GM21529 (cell line): ENCODE data around the gene IFT57.
"Not testable (repeated sequence)": the region's sequence is repeated elsewhere in the genome, so short reads cannot be mapped to it uniquely, and the experiment has no call there.

ENCODE experiments used
- ATAC-seq: cut with Tn5 transposase; IDR thresholded peaks from one replicate; pipeline ENCODE4 v1.9.1; 2021; ENCODE audit not compliant: unreplicated experiment

Gene IFT57, protein sequence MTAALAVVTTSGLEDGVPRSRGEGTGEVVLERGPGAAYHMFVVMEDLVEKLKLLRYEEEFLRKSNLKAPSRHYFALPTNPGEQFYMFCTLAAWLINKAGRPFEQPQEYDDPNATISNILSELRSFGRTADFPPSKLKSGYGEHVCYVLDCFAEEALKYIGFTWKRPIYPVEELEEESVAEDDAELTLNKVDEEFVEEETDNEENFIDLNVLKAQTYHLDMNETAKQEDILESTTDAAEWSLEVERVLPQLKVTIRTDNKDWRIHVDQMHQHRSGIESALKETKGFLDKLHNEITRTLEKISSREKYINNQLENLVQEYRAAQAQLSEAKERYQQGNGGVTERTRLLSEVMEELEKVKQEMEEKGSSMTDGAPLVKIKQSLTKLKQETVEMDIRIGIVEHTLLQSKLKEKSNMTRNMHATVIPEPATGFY

DNA sequence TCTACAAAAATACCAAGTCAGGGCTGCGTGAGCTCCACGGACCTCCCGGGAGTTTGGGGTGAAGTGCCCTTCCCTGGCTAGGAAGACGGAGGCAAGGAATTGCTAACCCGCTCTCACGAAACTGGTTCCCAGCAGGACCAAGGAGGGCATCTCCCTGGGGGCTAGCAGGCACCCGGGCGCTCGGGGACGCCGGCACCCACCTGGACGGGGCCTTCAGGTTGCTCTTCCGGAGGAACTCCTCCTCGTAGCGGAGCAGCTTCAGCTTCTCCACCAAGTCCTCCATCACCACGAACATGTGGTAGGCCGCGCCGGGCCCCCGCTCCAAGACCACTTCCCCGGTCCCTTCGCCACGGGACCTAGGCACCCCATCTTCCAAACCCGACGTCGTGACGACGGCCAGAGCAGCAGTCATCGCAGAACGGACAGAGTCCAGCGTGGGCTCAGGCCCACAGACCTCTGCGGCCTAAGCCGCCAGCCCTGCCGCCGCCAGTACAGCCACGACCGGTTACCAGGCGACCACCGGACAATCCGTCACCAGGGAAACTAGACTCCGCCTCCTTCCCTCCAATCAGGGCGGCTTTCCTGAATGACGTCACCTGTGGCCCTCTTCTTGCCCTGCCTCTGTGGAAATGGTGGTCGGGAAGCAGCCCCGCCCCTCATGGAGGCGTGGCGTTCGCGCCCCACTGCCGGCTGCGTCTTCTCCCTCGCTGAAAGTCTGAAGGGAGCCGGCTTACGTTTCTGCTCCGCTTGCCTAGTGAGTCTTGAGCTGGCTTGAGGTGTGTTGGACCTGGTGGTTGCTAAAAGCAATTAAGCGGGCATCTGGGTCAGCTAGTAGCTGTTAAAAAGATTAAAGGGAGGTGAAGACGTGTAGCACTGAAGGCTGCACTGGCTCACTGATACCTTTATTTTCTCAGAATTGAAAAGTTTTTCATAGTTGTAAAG, at the start of gene IFT57:
IFT57 (minus strand) TSS at position 514 of the 942 bp plus-strand sequence; CDS start at position 412, 102 bp downstream.
- peak; percentile 93 for ATAC-seq

DNA sequence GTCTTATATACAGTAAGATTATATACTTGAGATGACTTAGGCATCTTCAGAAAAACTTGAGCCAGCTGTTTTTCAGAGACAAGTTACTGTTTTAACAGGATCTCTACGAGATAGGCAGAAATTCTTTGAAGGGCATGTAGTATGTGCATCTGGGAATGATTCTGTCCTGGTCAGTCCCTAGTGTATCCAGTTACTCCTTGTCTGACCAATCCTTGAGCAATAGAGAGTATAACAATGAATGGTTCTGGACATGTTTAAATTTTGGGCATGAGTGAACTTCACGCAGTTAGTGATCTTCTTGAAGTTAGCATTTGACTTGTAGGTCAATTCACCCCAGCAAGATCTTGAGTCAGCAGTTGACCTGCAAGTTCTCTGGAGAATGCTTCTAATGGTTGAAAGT, 49.4 kb upstream of the IFT57 start:
- no peak for ATAC-seq

DNA sequence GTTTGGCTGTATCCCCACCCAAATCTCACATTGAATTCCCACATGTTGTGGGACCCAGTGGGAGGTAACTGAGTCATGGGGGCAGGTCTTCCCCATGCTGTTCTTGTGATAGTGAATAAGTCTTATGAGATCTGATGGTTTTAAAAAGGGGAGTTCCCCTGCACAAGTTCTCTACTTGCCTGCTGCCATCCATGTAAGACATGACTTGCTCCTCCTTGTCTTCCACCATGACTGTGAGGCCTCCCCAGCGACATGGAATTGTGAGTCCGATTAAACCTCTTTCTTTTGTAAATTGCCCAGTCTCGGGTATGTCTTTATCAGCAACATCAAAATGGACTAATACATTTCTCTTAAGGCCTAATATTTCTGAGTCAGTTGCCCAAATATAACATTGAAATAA, 46.0 kb upstream of the IFT57 start:
- not testable (repeated sequence) for ATAC-seq

DNA sequence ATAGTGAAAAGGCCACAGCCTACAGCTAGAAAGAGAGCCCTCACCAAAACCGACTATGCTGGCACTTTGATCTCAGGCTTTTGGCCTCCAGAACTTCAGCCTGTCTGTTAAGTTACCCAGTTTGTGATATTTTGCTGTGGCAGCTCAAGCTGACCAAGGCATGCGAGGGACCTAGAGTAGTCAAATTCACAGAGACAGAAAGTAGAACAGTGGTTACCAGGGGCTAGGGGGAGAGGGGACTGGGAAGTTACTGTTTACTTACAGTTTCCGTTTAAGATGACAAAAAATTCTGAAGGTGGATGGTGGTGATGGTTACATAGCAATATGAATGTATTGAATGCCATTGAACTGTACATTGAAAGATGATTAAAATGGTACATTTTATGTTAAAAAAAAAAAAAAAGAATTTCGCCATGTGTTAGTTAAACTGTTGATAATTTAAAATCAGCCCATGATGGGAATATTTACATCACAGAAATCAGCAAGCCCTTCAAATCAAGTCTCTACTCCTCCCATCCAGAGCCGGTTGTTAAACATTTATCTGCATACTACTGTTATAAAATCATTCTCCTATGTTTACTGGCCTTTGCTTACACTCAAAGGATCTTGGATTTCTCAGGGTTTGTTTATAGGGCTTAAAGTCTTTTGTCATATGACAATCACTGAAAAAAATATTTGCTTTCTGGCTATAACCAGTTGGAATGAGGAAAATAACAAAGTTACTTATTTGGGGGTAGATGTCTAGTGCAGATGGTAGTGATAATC, 42.5 kb upstream of the IFT57 start:
- ATAC-seq = peak; percentile 81

DNA sequence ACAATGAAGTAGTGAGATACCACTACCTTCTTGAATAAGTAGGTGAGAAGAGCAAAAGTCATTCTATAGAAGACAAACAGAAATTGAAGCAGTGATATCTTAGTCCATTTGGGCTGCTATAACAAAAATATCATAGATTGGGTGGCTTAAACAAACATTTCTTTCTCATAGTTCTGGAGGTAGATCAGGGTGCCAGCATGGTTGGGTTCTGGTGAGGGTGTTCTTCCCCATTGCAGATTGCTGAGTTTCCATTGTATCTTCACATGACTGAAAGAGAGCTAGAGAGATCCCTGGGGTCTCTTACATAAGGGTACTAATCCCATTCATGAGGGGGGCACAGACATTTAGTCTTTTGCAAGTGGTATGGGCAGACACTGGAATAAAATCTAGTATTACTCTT, 32.9 kb upstream of the IFT57 start:
- ATAC-seq = no peak

DNA sequence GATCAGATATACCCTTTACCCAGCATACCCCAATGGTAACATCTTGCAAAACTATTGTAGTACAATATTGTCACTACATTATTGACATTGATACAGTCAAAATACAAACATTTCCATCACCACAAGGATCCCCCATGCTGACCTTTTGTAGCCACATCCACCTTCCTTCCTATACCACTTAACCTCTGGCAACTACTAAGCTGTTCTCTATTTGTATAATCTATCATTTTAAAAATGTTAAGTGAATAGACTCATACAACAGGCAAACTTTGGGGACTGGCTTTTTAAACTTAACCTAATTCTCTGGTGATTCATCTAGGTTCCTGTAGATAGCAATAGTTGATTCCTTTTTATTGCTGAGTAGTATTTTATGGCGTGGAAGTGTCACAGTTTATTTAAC, 29.6 kb upstream of the IFT57 start:
- no peak for ATAC-seq

DNA sequence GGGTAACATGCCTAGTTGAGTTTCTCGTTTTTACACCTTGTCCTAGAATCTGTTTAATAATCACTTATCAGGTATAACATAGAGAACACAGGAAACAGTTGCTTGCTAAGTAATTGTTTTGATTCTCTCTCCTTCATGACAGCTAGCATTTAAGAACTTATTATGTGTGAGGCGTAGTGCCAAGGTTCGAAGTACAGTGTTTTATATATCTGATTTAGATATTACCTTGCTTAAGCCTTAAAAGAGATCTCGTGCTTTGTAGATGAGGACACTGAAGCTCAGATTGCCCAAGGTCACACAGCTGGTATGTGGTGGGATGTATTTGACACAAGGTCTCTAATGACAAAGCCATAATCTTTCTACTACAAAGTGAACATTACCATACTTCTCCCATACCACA, 29.0 kb upstream of the IFT57 start:
- no peak for ATAC-seq

DNA sequence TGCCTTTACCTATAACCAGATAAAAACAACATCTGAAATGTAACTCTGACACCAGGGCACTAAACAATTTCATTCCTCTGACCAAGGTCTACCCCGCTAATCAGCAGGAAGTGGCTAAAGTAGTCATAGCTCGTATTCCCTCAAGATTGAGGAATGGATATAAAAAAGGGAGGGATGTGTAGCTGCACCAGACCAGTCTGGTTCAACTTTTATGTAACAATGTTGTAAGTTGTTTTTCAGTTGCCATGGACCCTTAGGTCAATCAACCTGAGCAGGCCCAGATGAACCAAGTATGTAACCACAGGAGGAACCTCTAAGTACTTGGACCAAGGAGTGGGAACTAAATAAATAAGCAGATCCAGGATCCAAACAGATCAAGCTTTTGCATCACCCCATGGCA, 28.4 kb upstream of the IFT57 start:
- ATAC-seq = no peak

DNA sequence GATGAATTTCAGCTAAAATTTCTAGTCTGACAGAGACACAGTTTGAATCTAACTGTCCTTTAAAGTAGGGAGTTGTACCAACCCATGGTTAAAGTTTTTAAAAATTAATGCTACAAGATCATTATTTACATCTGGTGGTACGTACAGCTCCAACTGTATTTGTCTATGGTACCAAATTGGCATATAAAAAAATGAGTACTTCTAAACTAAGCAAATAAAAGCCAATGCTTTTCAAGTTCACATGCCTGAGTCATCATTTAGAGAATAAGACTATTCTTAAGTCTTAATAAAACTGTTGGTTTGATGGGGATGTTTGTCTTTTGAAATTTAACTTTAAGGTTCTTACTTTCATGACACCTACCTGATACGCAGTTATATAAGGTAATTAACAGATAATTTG, 21.0 kb upstream of the IFT57 start:
- no peak for ATAC-seq

DNA sequence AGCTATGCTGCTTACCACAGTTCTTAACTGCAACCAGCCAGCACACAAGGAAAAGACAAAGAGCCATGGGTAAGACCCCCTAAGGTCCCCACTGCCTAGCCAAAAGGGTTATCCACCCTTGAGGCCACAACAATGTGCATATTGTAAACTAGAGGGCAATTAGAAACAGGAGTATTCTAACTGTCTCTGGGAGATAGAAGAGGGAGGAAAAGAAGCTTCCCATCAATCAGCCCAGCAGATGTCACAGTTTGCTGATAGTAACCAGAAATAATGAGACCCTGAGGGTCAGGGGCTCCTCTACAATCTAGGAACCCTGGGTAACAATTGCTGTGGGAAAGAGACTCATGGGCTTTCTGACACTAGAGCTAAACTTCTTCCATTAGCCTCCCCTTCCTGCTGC, 20.6 kb upstream of the IFT57 start:
- ATAC-seq = no peak

DNA sequence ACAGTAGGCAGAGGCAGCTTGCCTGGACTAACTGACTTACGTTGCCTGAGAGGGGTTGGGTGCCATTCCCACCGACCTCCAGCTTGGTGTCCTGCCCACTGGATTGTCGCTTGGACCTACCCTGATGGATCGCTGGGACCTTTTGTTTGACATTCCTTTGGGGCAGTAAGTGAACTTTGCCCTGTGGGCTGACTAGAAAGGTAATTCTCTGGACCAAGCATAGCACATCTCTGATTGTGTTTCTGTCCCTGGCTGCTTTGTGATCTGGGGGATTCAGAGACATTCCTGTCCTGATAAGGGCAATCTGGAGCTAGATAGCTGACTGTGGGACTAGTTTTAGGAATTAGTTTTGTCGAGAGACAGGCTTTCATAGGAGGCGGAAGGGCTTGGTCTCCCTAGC, 19.5 kb upstream of the IFT57 start:
- ATAC-seq = no peak

DNA sequence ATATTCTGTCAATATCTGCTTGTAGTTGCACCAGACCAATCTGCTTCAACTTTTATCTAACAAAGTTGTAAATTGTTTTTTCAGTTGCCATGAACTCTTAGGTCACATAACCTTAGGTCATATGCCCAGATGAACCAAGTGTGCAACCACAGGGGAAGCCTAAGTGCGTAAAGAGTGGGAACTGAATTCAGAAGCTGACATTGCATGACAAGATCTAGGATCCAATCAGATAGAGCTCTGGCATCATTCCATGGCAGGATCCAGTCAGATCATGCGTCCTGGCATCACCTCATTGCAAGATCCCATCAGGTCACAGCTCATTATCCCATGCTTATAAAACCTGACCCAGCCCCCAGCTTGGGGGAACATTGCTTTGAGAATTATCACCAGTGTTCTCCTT, 18.9 kb upstream of the IFT57 start:
- ATAC-seq = no peak

DNA sequence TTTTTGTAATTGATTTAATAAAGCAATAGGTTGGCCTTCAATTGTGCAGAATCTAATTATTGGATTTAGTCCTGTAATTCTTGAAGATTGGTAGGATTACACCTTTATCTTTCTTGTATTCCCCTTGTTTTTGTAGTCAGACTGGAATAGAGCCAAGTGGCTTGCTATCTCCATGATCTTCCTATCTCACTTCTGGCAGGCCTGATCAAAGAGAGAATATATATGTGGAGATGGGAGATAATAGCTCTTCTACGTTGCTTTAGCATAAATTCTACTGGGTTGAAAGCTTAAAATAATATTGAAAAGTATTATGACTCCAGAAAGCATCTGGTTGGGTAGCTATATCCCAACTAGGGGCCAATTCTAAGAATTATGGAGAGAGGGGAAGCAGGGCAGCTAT, 16.9 kb upstream of the IFT57 start:
- no peak for ATAC-seq

DNA sequence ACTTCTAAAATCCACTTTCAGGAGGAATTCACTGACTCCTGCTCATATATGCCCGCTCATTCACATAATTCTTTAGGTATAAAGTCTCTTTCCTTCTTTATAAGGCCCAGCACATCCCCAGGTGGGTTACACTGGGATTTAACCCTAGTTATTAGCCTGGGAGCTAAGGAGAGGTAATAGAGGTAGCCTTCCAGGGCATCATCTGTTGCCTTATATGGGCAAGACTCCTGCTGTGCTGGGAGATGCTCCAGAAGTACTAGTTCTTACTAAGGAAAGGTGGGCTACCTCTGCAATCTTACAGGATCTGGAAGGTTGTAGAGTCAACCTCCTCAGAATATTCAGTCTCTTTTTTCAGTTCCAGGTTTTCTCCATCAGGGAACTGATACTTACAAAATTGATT, 13.1 kb upstream of the IFT57 start:
- ATAC-seq = no peak

DNA sequence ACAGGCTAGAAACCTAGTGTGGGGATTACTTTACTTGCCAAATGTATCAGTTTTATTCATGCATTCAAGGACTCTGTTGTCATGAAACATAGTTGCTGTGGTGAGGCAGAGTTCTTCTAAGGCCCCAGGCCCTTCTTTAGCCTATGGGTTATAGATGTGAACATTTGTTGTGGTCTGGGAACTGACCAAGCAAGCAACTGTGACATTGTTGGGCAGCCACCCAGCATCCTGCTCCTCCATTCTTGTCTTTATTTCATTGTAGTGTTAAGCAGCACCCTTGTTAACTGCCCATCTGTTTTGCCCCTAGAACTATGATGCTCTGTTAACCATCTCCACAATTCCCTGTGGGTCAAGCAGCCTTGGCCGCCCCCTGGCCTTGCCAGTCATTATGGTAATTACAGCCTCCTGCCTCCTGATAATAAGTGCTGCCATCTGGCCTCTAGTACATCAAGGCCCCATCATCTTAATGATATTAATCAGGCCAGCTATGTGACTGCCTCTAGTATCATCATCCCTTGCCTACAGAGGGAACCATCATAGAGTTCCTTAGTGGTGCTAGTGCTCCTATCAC, 12.2 kb upstream of the IFT57 start:
- ATAC-seq = no peak

DNA sequence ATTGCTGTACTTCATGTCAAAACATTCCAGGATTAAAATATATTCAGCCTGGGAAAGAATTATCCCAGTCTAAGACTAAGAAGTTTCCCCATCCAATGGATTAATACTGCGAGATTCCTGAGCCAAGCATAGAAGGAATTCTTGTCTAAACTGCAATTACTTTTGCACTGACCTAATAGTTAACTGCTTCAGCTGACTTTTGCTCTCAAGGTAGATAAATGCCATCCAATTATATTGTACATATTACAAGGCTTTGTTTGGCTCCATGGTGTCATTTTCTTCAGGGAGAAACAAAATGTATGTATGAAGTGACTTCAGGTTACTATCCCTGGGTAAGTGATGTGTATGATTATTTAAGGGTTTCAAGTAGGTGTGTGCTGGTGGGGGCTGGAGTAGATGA, 6.1 kb upstream of the IFT57 start:
- ATAC-seq = no peak

DNA sequence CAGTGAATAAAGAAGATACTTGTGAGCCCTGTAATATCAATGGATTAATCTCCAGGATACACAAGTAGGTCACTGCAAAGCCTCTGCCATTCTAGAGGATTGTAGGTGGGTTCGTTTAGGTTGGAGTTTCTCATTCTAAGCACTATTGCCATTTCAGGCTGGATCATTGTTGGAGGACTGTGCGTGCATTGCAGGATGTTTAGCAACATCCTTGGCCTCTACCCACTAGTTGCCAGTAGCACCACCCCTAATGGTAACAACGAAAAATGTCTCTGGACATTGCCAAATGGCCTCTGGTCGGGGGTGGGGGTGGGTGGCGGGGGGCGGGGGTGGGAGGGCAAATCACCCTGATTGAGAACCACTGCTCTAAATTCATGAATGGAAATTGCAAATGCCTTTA, 4.9 kb upstream of the IFT57 start:
- no peak for ATAC-seq

DNA sequence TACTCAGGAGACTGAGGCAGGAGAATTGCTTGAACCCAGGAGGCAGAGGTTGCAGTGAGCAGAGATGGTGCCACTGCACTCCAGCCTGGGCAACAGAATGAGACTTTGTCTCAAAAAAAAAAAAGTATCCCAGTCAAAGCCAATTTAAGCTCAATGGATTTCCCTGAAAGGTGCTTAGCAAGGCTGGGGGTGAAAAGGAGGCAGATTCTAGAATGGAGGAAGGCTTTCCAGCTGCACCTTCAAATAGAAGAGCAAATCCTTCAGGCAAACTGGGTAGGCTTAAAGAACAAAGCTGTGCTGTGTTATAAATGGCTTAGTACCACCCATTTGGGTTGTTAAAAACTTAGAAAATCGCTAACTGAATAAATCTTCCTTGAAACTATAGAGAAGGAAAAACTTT, 3.0 kb upstream of the IFT57 start:
- ATAC-seq = no peak

DNA sequence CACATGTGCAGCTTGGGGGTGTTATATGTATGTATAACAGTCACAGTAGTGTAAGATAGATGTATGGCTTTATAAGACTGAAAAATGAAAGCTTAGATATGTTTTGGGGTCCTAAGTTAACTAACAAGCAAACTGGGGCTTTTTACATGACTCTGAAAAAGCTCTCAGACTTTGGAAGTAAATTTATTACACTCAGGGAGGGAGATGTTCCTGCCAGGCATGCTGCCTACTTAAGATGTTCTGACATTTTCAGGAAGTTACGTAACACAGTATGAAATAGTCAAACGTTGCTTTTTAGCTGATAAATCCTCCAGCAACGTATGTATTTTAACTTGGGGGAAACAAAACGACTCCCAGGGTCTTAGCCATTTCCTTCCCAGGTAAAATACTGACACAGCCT, 1.7 kb upstream of the IFT57 start:
- no peak for ATAC-seq

DNA sequence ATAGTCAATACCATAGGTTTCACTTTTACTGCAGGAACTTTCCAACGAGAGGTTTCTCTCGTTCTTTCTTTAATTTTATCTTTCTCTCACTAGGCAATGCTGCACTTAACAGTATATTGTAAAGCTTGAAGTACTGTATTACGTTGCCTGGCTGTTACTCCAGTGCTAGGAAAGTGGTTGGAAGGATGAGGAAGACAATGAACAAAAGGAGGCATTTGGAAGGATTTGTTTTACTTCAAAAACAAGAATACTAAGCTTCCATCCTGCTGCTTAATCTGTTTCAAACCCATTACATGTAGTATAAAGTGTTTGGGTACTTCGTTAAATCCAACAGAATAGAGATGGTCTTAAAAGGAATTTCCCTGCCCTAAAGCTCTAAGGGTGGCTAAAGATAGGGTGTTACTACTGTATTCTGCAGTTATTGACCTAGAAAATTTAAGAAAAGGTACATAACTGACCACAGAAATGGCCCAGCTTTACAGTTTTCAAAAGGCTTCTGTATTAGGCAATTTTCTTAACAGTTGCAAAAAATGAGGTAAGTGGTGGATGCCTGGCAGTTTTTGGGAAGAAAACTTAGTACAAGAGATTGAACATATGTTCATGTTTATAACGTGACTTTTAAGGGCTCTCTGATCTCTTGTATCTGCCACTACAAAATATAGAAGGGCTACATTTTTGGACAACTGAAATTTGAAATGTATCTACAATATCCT, 785 bp upstream of the IFT57 start:
- ATAC-seq = no peak
